ENCODE measurements around the gene CDK14.
"Not testable (repeated sequence)": the region's sequence is repeated elsewhere in the genome, so short reads cannot be mapped to it uniquely, and the experiment has no call there.

Gene CDK14

DNA sequence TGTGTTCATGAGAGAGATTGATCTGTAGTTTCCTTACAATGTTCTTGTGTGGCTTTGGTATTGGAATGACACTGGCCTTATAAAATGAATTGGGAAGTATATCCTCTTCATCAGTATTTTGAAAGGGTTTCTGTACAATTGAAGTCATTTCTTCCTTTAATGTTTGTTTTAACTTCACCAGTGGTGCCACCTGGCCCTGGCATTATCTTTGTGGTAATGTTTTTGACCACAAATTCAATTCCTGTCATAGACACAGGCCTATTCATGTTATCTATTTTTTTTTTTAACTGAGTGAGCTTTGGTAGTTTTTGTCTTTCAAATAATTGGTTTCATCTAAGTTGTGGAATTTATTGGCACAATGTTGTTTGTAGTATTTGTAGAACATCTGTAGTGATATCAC is 127.7 kb downstream of the CDK14 start:
- no peak for DNase-seq

DNA sequence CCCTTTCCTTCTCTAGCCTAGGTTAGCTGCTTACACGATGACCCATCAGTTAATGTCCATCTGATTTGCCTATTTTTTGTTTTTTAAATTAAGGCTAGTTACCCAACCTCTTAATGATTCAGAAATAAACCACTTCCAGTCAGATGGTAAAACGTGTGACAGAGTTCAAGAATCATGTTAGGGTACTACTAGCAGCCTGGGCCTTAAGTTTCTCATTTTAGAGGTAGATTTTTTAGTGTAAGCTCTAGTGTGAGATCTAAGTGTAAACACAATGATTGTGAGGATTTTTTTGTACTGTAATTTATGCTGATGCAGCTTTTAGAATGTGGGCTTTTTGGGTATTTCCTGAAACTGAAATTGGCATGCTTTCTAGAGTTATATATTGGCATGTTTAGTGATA is 130.0 kb downstream of the CDK14 start:
- no peak for DNase-seq

DNA sequence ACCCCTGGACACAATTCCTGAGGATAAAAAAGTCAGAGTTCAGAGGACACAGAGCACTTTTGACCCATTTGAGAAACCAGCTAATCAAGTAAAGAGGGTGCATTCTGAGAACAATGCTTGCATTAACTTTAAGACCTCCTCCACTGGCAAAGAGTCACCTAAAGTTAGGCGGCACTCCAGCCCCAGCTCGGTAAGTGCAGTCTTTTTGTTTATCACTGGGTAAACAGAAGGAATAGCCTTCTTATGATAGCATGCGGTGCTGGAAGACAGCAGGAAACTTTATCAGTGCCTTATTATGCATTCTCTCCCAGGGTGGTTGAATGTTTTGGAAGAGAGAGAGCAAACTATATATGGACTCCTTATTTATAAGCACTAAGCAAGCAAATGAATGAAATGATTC is 130.5 kb downstream of the CDK14 start:
- no peak for DNase-seq

DNA sequence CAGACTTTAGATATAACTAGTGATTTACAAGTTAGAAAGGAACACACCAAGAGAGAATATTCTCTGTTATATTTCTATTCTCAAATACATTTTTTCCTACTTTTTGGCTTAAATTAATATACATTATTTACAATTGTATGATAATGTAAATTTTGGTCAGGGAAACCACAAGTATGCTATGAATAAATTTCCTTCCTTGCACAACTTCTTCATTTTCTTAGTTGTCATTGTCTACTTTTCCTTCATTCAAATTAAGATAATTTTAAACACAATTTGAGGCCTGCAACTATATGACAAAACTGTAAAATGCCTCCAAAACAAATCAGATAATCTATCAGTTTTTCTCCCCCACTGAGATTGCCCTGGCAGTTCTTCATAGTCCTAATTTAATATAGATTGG is 131.3 kb downstream of the CDK14 start:
- no peak for DNase-seq

DNA sequence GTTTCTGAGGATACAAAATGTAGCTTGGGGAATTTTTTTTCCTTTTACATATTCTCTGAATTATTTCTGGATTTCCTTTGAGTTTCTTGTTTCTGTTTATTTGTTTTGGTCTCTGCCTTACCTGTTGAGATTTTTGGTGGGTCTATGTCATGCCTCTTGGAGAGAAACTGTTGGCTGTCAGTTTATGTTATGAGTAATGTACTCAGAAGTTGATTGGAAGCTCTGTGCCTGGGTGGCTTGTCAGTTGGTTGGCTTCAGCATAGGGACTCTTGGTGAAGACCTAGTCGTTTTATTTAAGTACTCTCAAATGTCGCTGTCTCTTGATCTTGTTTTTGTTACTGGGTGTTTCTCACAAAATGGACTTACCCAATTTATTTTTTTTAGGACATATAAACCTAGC is 132.4 kb downstream of the CDK14 start:
- no peak for DNase-seq

DNA sequence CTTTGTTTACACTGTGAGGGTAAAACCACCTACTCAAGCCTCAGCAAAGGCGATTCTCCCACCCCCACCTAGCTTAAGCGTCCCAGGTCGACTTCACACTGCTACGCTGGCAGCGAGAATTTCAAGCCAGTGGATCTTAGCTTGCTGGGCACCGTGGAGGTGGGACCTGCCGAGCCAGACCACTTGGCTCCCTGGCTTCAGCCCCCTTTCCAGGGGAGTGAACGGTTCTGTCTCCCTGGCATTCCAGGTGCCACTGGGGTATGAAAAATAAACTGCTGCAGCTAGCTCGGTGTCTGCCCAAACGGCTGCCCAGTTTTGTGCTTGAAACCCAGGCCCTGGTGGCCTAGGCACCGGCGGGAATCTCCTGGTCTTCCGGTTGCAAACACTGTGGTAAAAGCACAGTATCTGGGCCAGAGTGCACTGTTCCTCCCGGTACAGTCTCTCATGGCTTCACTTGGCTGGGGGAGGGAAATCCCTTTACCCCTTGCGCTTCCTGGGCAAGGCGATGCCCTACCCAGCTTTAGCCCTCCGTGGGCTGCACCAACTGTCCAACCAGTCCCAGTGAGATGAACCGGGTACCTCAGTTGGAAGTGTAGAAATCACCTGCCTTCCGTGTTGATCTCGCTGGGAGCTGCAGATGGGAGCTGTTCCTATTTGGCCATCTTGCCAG is 139.6 kb downstream of the CDK14 start:
- DNase-seq, result not testable (repeated sequence)

DNA sequence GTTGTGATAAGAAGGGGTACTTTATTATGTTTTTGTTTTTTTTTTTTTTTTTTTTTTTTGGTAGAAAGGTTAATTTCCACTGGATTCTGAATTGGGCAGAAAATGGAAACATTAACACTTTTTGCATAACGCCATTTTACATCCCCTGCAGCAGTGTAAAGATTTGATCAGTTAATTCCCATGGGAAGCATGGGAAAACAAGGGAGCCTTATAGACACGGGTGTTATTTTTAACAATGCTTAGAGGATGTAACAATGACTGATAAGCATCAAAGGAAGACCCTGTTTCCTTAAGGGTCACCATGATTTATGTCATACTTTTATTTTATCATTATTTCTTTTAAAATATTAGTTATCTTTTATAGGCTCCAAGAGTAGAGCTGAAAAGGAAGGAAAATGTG is 140.2 kb downstream of the CDK14 start:
- no peak for DNase-seq

DNA sequence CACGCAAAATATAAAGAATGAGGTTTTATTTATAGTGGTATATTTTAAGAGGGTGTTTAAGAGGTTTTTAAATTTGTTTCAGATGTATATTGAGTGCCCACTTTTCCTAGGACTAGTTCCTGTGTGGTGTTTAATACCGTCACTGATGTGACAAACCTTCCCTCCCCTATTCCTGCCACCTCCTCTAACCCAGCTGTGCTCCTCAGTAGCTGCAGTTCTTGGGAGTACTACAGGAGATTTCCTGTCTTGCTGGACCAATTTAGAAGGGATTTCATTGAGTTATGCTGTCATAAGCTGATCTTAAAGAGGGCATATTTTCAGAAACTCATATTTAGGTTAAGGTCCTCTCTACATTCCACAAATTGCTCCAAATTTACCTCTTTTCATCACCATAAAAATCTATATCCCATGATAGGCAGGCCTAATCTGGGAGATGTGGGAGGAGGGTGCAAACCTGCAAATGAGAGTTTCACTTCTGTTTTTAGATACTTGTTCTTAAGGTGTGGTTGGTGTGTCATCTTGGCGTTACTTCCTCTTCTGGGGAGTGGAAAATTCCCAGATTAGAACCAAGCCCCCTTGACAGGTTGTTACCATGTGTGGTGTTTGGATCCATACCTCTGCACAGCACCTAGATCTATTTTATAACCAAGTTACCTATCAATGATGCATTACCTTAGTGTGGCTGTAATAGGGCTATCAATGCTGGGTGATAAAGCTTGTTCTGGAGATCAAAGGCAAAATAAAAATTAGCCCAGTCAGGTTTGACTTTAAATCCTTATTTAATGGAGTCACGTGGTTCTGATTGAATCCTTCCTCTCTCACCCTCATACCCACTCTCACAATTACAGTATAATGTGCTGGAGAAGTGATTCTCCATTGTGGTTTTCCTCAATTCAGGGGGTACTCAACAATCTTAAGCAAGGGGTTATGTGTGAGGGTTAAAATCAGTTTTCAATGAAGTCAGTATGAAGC is 141.1 kb downstream of the CDK14 start:
- peak; percentile 1 for DNase-seq

DNA sequence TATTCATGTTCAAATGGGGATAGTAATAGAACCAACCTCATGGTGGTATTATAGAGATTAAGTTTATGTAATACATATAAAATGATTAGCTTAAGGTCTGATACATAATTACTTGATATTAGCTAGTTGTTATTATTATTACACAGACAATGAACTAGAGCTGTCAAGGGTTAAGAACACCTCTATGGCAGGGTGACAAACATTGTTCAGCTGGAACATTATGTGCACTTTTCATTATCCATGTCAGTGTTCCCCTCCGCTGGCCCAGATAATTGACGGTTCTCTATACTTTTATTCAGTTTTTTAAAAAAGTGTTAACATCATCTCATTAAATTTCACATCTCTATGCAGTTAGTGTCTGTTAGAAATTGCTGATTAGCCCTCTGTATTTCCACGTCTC is 142.1 kb downstream of the CDK14 start:
- DNase-seq, result no peak

DNA sequence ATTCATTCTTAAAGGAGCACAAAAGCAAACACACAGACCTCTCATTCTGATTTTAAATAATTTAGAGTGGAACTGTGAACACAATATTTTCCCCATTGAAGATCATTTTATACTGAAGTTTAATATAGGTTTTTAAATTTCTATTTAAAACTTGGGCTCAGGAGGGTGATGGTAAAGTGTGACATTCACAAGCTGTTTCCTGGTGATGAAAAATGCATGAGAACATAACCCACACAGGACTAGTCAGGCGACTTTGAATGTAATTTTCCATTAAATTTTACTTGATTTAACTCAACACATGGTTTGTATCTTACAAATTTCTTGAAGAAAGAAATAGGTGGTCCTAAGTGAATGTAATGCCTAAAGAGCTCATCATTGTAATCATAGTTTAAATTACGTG is 143.6 kb downstream of the CDK14 start:
- no peak for DNase-seq

DNA sequence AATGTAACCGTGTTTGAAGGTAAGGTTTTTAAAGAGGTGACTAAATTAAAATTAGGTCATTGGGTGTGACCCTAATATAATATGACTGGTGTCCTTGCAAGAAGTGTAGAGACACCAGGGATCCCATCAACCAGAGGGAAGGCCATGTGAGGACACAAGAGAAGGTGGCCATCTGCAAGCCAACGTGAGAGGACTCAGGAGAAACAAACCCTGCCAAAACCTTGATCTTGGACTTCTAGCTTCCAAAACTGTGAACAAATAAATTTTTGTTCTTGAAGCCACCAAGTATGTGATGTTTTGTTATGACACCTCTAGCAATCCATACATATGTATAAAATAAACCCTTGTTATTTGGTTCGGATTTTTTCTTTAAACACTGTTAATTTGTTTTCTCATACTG is 144.3 kb downstream of the CDK14 start:
- no peak for DNase-seq

DNA sequence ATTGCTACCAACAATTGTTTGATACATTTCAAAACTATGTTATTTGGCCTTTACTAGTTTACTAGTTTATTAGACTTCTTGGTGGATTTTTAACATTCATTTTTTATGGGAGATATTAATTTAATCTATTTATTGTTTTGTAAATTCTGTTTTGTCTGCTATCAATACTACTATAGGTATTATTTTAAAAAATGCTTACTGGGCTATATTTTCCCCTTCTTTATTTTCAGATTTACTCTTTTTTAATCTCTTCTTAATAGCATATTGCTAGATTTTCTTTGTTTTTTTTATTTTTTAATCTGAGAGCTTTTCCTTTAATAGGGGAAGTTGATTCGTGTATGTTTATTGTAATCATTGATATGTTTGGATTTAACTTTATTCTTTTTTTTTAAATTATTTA is 147.5 kb downstream of the CDK14 start:
- no peak for DNase-seq

DNA sequence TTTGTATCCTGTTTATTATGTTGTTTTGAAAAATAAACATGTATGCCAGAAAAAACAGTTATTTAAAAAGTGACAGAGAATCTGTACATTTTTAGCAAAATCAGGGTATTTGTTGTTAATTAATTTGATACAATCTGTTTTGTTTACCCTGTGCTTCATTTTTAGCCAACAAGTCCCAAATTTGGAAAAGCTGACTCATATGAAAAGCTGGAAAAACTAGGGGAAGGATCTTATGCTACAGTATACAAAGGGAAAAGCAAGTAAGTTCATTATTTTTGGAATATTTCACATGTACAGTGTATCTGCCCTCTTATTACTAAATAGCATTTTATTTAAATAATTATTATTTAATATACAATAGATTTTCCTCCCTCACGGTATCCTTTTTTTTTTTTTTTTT is 151.4 kb downstream of the CDK14 start:
- no peak for DNase-seq

DNA sequence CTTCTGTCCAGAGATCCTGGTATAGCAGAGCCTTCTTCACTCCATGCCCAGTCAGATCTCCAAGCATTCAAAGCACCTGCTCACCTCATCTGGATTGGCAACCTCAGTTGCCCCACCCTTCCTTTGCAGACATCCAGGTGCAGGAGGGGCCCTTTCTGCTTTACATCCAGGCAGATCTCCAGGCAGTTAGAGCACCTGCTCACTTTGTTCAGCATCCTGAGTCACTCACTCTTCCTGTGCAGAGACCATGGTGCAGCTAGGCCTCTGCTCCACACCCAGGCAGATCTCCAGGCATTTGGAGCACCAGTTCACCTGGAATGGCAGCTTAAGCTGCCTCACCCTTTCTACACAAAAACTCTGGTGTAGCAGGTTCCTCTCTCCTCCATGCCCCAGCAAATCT is 153.1 kb downstream of the CDK14 start:
- no peak for DNase-seq

DNA sequence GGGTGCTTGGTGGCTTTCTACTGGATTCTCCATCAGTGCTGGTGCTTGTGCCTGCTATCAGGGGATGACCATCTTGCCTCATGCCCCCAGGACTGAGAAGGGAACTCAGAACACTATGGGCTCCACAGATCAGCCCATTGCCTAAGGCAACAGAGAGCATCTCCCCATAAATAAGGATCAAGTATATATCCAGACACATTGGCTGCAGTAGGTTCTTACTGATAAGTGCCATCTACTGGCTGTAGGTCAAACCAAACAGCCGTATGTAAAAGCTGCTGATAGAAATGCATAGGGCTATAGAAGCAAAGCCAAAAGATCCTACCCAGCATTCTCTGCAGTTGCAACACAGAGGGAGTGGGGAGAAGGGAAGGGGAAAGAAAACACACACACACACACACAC is 153.7 kb downstream of the CDK14 start:
- no peak for DNase-seq

DNA sequence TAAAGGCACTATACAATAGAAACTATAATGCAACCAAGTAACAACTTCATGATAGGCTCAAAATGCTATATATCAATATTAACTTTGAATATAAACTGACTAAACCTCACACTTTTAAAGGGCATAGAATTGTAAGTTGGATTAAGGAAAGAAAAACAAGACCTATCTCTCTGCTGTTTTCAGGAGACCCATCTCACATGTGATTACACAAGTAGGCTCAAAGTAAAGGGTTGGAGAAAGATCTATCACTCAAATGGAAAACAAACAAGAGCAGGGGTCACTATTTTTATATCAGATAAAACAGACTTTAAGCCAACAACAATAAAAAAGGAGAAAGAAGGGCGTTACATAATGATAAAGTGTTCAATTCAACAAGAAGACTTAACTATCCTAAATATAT is 155.5 kb downstream of the CDK14 start:
- no peak for DNase-seq

DNA sequence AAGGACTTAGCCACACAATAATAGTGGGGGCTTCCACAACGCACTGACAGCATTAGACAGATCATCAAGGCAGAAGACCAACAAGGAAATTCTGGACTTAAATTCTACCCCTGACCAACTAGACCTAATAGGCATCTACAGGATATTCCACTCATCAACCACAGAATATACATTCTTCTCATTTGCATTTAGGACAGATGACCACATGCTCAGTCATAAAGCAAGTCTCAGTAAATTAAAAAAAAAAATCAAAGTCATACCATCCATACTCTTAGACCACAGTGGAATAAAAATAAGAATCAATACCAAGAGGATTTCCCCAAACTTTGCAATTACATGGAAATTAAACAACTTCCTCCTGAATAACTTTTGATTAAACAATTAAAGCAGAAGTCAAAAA is 155.9 kb downstream of the CDK14 start:
- no peak for DNase-seq

DNA sequence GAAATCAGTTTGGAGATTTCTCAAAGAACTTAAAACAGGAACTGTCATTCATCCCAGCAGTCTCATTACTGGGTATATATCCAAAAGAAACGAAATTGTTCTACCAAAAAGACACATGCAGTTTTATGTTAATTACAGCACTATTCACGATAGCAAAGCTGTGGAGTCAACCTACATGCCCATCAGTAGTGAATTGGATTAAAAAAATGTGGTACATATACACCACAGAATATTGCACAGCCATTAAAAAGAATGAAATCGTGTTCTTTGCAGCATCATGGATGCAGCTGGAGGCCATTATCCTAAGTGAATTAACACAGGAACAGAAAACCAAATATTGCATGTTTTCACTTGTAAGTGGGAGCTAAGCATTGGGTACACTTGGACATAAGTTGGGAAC is 158.9 kb downstream of the CDK14 start:
- DNase-seq, result no peak

DNA sequence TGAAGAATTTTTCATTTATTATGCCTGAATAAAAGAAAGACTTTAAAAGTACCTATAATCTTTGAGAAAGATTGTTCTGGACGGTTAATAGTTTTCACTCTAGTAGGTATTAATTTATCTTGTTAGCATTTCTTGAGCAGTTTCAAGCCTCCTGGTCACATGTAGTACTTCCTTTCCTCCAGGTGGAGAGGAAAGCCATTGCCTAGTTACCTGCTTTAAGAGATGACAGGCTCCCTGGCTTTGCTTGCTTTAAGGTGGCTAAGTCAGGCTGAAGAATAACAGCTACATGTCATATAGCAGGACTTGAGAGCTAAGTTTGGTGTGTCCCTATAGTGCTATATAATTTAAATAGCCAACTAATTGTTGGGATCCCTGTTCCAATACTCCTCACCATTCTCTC is 160.2 kb downstream of the CDK14 start:
- no peak for DNase-seq

DNA sequence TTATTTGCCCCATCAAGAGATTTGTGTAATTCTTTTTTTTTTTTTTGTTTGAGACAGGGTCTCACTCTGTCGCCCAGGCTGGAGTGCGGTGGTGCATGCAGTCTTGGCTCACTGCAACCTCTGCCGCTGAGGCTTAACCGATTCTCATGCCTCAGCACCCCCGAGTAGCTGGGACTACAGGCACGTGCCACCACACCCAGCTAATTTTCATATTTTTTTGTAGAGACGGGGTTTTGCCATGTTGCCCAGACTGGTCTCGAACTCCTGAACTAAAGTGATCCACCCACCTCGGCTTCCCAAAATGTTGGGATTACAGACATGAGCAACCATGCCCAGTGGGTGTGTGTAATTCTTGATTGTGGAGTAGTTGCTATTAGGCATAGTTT is 161.4 kb downstream of the CDK14 start:
- not testable (repeated sequence) for DNase-seq

DNA sequence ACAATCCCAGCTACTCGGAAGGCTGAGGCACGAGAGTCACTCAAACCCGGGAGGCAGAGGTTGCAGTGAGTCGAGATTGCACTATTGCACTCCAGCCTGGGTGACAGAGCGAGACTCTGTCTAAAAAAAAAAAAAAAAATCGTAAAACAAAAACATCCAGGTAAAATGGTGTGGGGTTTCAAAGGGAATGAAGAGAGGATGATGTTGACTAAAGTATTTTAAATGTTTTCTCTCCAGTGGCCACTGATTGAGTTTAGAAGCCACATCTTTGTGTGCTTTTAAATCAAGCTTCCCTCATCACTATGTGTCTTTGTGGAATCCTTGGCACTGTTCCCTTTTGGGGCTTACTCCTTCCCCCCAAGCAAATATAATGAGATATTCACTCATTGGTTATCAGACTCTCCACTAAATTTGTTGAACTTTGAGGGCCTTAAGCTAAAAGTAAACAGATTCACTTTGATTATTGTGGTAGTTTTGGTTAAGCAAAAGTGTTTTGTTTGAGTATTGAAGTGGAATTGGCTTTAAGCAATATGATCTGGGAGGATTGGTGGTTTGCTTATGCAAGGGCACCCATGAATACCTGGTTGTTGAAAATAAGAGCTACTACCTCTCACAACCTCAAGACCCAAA is 162.9 kb downstream of the CDK14 start:
- no peak for DNase-seq

DNA sequence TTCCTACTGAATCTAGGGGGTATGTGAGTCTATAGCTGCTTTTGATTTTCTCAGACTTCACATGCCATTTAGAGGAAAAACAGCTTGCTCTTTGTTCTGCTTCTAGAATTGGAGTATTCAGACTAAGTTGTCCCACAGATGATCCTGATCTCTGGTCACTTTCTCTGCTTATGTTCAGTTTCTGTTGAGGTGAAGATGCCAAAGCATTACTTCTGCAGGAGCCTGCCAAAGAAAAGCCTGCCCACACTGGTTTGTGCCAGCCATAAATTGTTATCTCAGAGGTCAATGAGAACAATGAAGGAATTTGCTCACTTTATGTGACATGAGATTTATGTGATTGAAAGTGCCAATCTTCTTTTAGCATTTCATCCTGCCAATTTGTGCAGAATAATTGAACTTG is 163.6 kb downstream of the CDK14 start:
- no peak for DNase-seq

DNA sequence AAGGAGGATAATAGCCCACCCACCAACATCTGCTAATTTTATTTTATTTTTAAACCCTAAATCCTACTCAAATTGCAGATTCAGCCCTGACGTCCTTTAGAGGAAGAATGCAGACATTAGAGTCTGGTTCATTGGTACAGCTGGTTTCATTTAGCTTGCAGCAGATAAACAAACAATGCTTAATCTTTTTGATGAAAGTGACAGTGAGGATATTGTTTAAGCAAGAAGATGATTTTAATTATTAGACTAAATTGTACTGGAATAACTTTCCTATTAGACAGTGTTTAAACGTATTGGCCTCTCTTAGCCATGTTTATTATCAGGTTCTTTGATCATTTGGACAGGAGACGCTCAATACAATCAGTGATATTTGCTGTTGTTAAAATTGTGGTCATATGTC is 164.8 kb downstream of the CDK14 start:
- no peak for DNase-seq

DNA sequence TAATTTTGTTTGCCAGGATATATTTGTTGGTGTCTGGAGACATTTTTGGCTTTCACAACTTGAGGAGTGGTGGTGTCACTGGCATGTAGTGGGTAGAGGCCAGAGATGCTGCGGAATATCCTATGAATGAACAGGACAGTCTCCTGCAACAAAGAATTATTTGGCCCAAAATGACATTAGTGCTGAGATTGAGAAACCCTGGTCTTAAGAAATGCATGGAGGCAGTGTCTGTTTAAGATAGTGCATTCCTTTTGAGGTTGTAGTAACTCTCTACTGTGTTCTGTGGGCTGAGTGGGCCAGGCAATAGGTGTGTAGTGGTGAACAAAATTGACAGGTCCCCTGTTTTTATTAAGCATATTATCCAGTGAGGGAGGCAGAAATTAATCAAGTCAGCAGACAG is 165.5 kb downstream of the CDK14 start:
- DNase-seq, result no peak

All from CD4-positive, alpha-beta T cell treated with Interleukin-17A for 1 hour (primary cell).